ENCODE measurements around the gene SIM1.

Gene SIM1

DNA sequence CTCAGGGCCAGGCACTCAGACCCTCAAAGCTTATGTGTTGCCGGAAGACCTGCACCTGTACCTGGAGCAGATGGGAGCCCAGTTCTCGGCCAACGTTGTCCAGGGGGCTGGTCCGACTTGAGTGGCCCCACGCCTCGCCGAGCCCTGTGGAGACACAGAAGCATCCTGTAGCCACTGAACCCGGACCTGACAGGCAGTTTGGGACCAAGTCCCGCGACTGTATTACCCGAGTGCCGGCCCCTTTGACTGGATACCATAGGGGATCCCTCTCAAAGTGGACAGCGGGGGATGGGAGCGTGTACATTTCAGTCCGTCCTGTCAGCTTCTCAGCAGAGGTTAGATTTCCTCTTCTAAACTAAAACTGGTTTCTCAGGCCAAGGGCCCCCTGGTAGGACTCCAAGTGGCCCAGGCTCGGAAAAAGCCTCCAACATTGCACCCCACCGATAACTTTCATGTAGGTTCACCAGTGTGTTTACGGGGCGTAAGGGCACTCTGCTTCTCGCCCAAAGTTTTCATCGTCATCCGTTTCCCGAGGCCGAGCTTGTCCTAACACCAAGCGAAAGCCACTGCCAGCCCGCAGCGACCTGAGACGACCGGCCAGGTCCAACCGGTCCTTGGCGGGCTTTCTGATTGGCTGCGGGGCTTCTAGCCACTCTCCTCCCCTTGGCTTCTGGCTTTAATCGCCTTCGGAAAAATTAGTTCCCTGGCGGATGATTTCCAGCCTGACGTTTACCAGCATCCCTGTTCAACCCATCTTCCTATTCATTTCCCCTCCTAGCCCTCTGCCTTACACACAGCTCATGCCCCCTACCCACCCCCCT, 10.8 kb downstream of the SIM1 start:
- H3K9ac ChIP-seq (ENCODE audit: low read depth, low read length, poor library complexity, severe bottlenecking) = no peak overlapping the region
- no peak overlapping the region for H3K4me3 ChIP-seq (ENCODE audit: low read length, poor library complexity, severe bottlenecking)
- no peaks in the 10 kb centered on the region for H3K9me2 ChIP-seq (replicated peaks; ENCODE audit: low read depth, low read length)
- no peaks in the 10 kb centered on the region for H3K79me2 ChIP-seq (ENCODE audit: insufficient read depth, low read length)
- H3K4me1 ChIP-seq (ENCODE audit: insufficient read depth, low read length, poor library complexity, severe bottlenecking) = no peaks in the 10 kb centered on the region
- H3F3A ChIP-seq (ENCODE audit: low read depth) = no peaks in the 10 kb centered on the region
- no peaks in the 10 kb centered on the region for H3K9me3 ChIP-seq (ENCODE audit: insufficient read depth, low read depth, low read length)
- TF ChIP-seq CTCF (conservative IDR thresholded peaks at IDR 0.05; ENCODE audit: low read length) = no peak
- TF ChIP-seq EZH2phosphoT487 (IDR thresholded peaks at IDR 0.05; ENCODE audit: borderline replicate concordance) = no peak
- H3K27me3 ChIP-seq (ENCODE audit: insufficient read depth, low read length, poor library complexity, severe bottlenecking) = no peaks in the 10 kb centered on the region
- H4K20me1 ChIP-seq (ENCODE audit: insufficient read depth, low read length, poor library complexity, severe bottlenecking) = no peaks in the 10 kb centered on the region
- no peaks in the 10 kb centered on the region for H3K36me3 ChIP-seq (ENCODE audit: insufficient read depth, low read length)
- H3K4me2 ChIP-seq (ENCODE audit: low read depth, low read length, poor library complexity, severe bottlenecking) = no peak overlapping the region
- H2AFZ ChIP-seq (ENCODE audit: low read length) = no peak overlapping the region

DNA sequence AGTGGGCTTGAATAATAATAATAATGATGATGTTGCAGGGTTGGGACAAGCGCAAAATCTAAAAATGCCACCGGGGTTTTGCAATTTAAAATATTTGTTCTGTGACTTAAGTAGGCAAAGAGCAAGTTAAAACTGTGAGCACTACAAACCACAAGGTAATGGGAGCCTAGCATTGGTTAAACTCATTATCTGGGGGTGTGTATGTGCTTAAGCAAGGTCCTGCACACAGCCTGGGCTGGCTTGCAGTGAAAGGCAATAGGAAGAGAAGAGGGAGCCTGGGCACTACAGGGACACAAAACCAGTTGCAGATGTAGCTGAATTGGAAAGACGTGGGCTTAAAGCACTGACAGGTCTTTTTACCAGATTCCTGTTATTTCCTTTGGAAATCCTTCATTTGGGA, 11.7 kb downstream of the SIM1 start:
- Histone ChIP-seq H3K27me3 (ENCODE audit: insufficient read depth, low read length, poor library complexity, severe bottlenecking) (no peaks in the 10 kb centered on the region), H3F3A (ENCODE audit: low read depth) (no peaks in the 10 kb centered on the region), H3K9me3 (ENCODE audit: insufficient read depth, low read depth, low read length) (no peaks in the 10 kb centered on the region), H2AFZ (ENCODE audit: low read length) (no peak overlapping the region), H3K36me3 (ENCODE audit: insufficient read depth, low read length) (no peaks in the 10 kb centered on the region), H4K20me1 (ENCODE audit: insufficient read depth, low read length, poor library complexity, severe bottlenecking) (no peaks in the 10 kb centered on the region), H3K9me2 (replicated peaks; ENCODE audit: low read depth, low read length) (no peaks in the 10 kb centered on the region), H3K9ac (ENCODE audit: low read depth, low read length, poor library complexity, severe bottlenecking) (no peak overlapping the region), H3K4me2 (ENCODE audit: low read depth, low read length, poor library complexity, severe bottlenecking) (no peak overlapping the region), H3K79me2 (ENCODE audit: insufficient read depth, low read length) (no peaks in the 10 kb centered on the region), H3K4me3 (ENCODE audit: low read length, poor library complexity, severe bottlenecking) (no peak overlapping the region), H3K4me1 (ENCODE audit: insufficient read depth, low read length, poor library complexity, severe bottlenecking) (no peaks in the 10 kb centered on the region)
- TF ChIP-seq EZH2phosphoT487 (IDR thresholded peaks at IDR 0.05; ENCODE audit: borderline replicate concordance) (no peak), CTCF (conservative IDR thresholded peaks at IDR 0.05; ENCODE audit: low read length) (no peak)

DNA sequence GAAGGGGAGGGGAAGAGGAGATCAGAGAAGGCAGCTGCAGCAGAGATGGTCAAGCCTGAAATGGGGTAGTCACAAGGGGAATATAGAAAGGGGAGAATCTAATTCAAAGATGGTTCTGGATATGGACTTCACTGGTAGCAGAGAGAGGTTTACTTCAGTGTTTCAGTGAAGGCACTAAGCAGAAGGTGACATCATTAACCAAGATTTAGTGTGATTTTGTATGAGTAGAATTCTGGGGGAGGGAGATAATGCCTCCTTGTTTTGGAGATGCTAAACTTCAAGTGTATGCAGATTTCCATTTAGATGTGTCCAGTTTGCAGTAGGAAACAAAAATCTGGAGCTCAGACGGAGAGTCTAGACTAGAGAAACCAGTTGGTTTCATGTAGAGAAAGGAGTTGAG, 13.1 kb downstream of the SIM1 start:
- H3K4me1 ChIP-seq (ENCODE audit: insufficient read depth, low read length, poor library complexity, severe bottlenecking) = no peaks in the 10 kb centered on the region
- H3K79me2 ChIP-seq (ENCODE audit: insufficient read depth, low read length) = no peaks in the 10 kb centered on the region
- H3K36me3 ChIP-seq (ENCODE audit: insufficient read depth, low read length) = no peaks in the 10 kb centered on the region
- H3K4me3 ChIP-seq (ENCODE audit: low read length, poor library complexity, severe bottlenecking) = no peak overlapping the region
- H3K9me2 ChIP-seq (replicated peaks; ENCODE audit: low read depth, low read length) = no peaks in the 10 kb centered on the region
- H3K9ac ChIP-seq (ENCODE audit: low read depth, low read length, poor library complexity, severe bottlenecking) = no peak overlapping the region
- no peak overlapping the region for H3K4me2 ChIP-seq (ENCODE audit: low read depth, low read length, poor library complexity, severe bottlenecking)
- no peaks in the 10 kb centered on the region for H3F3A ChIP-seq (ENCODE audit: low read depth)
- no peaks in the 10 kb centered on the region for H3K27me3 ChIP-seq (ENCODE audit: insufficient read depth, low read length, poor library complexity, severe bottlenecking)
- no peak for TF ChIP-seq CTCF (conservative IDR thresholded peaks at IDR 0.05; ENCODE audit: low read length)
- TF ChIP-seq EZH2phosphoT487 (IDR thresholded peaks at IDR 0.05; ENCODE audit: borderline replicate concordance) = no peak
- 0 out of 2 replicates have a peak overlapping the region, but pooled peaks have one; percentile 19 for H2AFZ ChIP-seq (ENCODE audit: low read length)
- H4K20me1 ChIP-seq (ENCODE audit: insufficient read depth, low read length, poor library complexity, severe bottlenecking) = no peaks in the 10 kb centered on the region
- no peaks in the 10 kb centered on the region for H3K9me3 ChIP-seq (ENCODE audit: insufficient read depth, low read depth, low read length)
